ENCODE data around the gene GJD2.

Gene GJD2

DNA sequence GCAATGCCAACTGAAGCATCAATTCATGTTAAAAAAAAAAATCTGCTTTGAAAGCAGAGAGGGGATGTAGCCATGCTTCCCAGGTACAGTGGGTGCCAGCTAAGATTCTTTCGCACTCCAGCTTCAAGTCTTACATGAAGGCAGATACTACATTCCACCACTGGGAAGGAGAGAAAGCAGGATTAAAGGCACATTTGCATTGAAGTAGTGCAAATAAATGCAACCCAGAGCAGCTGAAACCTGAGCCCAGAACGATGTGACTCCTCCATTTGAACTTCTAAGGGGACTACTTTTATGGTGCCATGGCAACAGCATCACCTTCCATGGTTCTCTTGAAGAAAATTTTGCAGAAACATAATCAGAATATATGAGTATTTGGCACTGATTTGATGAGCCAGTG lies 19.1 kb upstream of the GJD2 start:
- in situ Hi-C loops (cut with HindIII; ENCODE audit: low sequenced_read_pairs) = no loop called here

DNA sequence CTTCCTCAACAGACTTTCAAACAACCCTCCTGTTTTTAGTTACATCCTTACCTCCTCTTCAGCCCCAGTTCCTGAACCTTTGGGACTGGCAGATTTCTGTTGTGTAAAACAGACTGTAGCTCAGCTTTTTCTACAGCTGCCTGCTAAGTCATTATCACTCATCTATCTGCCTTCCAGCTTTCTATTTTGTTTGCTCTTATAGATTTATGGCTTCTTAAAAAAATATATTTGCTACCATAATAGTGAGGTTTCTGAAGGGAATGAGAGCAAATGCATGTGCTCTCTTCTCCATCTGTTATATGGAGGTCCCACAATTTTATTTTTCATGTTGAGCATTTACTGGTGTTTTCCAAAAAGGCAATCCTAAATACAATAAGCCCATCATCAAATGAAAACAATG lies 18.2 kb upstream of the GJD2 start:
- in situ Hi-C loops (cut with HindIII; ENCODE audit: low sequenced_read_pairs) = no loop called here

DNA sequence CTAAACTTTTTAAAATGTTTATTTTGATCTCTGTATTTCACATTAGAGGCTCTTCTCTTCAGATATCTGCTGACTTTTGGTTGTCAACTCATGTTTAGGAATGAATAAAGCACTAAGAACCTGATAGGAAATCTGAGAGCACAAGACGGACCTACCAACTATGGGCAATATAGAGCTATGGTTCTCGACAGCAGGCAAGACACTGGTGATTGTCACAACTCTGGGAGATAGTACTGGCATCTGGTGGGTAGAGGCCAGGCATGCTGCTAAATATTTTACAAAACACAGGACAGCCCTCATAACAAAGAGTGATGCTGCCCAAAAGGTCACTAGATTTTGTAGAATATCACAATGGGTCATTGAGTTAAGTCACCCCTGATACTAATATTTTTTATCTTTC lies 17.5 kb upstream of the GJD2 start:
- in situ Hi-C loops (cut with HindIII; ENCODE audit: low sequenced_read_pairs) = no loop called here

DNA sequence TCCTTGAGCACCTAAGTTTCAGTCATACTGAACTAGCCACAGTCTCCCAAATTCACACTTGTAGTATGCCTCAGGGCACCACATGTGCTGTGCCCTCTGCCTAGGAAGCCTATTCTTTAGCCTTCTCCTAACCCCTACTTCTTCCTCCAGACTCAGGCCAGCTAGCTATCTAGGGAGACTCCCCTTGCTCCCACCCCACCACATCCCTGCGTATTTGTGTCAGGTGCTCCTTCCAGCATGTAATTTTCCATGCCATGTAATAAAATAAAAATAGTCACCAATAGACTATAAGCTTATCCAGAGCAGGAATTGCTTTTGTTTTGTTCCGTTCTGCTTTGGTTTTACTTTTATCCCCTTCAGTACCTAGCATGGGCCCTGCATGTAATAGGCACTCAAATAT lies 14.9 kb upstream of the GJD2 start:
- in situ Hi-C loops (cut with HindIII; ENCODE audit: low sequenced_read_pairs) = no loop called here

DNA sequence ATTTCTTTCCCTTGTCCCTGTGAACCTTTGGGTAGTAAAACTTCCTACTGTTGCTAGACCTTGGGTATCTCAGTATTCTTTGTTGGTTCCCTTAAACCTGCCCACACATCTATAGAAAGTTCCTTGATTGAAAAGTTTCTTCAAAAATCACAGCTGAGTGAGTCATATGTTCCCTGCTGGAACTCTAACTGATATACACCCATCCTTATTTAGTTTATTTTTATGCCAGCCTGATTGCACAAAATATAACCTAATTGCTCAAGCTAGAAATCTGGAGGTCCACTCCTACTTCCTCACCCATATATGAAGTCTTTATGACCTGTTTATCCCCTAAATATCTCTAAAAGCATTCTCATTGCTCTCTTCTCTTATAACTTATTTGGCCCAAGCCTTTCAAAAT lies 13.7 kb upstream of the GJD2 start:
- in situ Hi-C loops (cut with HindIII; ENCODE audit: low sequenced_read_pairs) = no loop called here

DNA sequence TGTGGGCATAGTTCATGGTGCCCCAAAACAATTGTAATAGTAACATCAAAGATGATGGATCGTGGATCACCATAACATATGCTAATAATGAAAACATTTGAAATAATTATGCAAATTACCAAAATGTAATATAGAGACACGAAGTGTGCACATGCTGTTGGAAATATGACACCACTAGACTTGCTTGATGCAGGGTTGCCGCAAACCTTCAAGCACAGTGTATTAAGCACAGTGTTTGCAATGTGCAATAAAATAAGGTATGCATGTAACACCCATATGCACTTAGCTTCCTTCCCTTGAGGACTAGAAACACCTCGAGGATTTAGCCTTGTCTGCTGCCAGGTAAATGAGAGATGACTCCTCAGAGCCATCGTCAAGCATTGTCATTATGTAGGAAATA lies 10.9 kb upstream of the GJD2 start:
- in situ Hi-C loops (cut with HindIII; ENCODE audit: low sequenced_read_pairs) = no loop called here

DNA sequence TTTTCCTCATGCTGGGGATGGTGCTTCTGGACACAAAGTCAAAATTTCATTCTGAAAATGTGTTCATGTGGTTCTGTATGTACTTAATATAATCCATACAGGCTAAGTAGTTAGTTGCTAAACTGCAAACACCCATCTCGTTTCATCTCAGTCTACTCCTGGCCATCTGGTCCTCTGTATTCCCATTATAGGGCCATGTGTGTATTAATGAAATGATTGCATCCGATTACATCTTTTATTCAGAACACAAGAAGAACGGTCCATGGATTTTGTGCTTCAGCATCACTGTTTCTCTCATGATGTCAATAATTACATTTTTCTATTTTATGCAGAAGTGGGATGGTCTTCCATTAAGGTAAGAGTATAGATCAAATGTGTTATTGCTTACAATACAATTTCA lies 6.1 kb upstream of the GJD2 start:
- in situ Hi-C loops (cut with HindIII; ENCODE audit: low sequenced_read_pairs) = no loop called here

DNA sequence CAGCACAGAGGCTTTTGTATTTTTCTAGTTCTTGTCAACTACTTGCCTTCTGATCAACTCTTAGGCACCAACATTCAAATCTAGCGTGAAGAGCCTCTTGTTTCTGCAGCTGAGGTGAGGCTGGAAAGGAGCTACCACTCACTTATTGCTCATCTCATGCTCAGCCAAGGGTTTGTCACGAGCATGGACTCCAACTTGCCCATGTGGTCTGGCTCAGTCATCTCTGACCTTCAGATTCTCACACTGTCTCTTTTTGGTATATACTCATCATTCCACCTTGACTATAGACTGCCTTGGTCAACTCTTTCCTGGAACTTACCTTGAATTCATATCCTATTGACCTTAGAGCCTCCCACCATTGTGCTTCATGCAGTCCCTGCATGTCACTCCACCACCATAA lies 5.2 kb upstream of the GJD2 start:
- in situ Hi-C loops (cut with HindIII; ENCODE audit: low sequenced_read_pairs) = no loop called here

DNA sequence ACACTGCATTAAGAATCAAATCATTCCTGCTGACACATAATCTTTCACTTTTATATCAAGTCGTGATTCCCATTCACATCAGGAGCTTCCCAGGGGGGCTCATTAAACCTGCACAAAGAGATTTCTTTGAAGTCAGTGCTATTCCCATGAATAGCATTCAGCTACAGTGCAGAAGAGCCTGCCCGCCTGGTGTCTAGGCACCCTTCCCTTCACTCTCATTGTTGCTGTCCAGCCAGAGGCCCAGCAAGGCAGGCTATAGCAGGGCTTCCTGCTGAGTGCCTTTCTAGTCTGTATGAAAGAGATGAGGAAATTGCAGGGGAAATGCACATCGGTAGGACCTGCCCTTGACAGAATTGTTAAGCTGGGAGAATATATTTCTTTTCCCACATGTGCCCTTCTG lies 4.5 kb upstream of the GJD2 start:
- in situ Hi-C loops (cut with HindIII; ENCODE audit: low sequenced_read_pairs) = no loop called here

DNA sequence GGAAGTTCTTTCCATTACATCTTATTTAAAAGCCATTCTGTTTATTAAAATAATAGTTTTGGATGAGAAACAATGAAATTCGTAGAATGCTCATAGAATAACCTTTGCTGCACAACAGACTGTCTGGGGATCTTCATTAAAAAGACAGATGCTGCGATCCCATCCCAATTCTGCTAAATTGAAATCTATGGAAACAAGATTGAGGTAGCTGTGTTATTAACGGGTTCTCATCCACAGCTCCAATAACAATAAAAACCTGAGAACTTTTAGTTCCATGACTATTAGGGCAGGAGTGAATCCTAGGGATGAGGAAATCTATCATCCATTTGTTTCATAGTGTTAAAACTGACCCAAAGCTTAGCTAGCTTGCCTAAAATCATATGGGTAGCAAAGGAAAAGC lies 2.5 kb upstream of the GJD2 start:
- in situ Hi-C loops (cut with HindIII; ENCODE audit: low sequenced_read_pairs) = no loop called here

DNA sequence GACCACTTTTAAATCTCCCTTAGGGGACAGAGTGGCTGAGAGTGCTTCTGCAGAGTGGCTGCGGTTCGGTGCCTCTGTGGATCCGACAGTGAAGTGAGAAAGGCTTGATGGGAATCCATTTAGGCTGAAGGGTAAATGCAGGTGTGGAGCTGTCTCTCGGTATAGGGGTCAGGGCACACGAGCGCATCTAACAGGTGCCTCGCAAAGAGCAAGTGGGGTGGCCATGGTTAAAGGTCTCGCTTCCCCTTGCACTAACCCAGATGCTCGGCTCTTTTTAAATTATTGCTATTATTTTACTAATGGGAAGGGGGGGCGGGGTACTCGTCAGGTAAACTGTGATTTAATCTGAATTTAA lies 598 bp upstream of the GJD2 start:
- in situ Hi-C loops (cut with HindIII; ENCODE audit: low sequenced_read_pairs) = no loop called here

DNA sequence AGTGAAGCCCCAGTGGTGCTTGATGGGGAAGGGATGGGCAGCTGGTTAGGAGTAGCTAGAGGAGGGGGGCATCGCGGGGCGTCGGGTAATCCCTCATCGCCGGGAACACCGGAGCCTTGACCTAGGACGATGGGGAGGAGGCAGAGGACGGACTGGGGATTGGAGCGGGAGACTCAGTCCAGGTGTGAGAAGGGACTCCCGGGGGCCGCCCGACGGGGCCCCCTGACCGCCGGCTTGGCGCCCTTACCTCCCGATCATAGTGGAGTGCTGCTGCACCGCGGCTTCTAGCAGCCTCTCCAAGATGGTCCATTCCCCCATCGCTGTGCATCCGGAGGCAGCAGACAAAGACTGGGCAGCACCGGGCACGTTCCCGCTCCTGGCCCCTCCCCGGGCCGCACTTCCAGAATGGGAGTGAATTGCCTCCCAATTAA lies 612 bp downstream of the GJD2 start:
- in situ Hi-C loops (cut with HindIII; ENCODE audit: low sequenced_read_pairs) = no loop called here

DNA sequence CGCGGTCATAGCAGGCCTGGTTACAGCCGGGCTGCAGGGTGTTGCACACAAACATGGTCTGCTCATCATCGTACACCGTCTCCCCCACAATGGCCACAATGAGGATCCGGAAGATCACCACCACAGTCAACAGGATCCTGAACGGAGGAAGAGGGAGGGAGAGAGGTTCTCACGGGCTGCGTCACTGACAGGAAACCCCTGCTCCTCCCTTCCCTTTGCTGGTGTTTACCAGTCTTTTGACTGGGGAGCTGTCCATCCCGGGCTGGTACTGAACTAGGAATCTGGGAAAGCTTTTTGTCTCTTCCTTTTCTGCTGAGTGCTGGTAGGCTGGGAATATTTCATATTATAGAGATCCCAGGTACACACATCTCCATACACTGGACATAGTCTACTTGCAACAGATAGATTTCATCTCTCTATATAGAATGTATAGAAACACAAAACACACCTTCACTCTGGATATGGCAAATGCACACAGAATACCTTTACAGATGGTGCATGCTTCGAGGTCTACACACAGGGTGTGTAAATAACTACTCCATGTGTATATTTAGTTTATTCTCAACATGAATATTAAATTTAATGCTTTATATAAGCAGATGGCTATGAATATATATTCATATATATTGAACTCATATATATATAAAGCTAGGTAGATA lies 1.4 kb downstream of the GJD2 start:
- in situ Hi-C loops (cut with HindIII; ENCODE audit: low sequenced_read_pairs) = no loop called here

DNA sequence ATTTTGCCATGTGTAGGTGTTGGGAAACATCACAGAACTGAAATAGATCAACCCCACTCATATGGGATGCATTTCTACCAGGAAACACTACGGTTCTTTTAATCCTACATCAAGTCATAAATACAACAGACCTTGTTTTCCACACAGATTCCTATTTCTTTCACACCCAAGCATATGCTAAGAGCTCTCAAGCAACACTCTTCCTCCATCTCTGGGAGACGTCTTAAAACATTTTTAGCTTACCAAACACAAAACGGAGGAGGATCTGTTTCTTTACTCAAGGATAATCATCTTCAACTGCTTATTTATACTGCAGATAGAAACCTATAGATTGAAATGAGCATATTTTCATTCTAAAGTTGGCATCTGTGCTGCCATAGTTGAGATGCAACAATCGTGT lies 5.1 kb downstream of the GJD2 start:
- in situ Hi-C loops (cut with HindIII; ENCODE audit: low sequenced_read_pairs) = no loop called here

DNA sequence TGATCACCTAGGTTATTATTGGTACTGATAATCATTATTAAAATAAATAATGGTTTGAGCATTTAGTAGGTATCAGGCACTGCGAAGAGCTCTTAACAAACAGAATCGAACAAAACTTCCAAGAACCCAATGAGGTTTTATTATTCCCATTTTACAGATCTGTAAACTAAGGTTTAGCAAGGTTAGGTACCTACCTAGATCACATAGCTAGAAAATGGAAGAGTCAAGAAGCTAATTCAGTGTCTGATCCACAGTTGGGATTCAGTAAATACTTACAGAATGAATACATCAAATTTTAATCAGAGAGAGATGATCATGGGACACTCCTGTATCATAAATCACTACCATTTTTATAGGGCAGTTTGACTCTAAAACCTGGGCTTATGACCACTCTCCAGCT lies 15.5 kb downstream of the GJD2 start:
- in situ Hi-C loops (cut with HindIII; ENCODE audit: low sequenced_read_pairs) = no loop called here

DNA sequence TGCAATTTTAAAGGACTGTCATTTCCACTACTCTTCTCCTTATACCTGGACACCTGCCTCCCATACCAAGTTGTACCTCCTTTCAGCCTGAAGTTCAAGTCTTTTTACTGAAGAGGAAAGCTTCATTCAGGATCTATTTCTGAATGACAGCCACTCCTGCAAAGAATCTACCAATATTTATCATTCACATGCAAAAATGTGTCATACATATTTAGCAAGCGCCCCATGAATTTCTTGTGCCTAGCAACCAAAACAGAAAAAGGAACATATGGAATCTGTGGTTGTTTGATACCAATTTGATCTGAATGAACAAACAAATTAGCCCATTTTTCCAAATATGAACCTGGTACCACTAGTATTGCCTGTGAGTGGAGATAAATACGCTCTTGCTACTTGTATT lies 16.8 kb downstream of the GJD2 start:
- in situ Hi-C loops (cut with HindIII; ENCODE audit: low sequenced_read_pairs) = no loop called here

DNA sequence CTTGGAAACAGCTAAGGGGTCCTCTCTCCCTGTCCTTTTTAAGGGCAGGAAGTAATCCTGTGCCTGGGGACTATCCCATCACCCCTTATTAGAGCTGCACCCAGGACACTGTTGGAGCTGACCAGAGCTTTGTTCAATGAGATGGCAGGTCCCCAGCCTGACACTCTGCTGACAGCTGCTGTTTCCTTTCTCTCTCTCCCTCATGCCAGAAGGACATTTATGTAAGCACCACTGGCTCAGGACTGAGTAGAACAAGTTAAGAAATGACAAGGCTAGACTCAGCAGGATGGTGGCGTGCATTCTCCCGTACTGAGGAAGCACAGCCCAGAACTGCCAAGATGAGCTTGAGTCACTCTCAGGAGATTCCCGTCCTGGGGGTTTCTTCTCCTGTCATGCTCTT lies 17.3 kb downstream of the GJD2 start:
- in situ Hi-C loops (cut with HindIII; ENCODE audit: low sequenced_read_pairs) = no loop called here

DNA sequence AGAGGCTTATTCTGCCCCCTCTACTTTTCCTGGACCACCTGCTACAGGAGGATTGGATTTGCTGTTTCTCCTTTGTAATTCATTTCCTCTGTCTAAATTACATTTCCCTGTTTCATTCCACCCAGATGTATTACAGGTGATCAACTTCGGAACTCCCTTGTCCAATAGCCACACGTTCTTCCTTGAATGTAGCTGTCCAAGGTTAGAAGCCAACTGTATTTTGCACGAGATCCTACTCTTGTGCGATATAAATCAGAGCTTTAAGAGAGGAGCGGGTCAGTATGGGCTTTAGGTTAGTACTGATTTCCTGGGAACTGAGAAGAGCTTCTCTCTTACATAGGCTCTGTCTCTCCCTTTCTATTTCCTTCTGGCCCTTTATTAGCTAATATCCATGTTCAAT lies 20.5 kb downstream of the GJD2 start:
- in situ Hi-C loops (cut with HindIII; ENCODE audit: low sequenced_read_pairs) = no loop called here

DNA sequence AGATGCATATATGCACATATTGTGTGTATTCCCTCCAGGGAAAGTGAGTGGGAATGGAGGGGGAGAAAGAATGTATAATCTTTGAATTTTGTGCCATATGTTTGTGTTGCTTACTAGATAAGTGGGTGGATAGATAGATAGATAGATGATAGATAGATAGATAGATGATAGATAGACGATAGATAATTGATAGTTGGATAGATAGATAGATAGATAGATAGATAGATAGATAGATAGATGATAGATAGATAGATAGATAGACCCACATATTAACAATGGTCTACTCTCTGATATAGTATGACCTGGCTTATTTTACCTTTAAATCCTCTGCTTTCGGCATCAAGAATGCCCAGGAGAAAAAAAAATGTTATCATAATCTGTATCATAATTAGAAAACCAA lies 21.2 kb downstream of the GJD2 start:
- in situ Hi-C loops (cut with HindIII; ENCODE audit: low sequenced_read_pairs) = no loop called here

DNA sequence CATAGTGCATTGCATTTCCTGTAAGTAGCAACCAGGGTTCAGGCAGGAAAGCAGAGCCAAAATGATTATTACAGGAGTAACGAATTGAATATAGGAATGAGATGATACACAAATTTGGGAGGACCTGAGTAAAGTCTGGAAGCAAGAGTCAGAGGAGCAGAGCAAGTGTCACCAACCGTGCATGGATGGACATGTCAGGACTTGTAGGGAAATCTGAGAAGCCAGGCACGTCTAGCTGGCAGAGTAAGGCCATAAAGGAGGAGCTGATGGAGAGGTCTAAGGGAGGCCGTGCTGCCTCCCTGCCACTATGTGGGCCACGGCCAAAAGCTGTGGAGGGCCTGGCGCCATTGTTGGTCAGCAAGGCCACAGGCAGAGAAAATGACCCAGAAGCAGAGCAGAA lies 22.4 kb downstream of the GJD2 start:
- in situ Hi-C loops (cut with HindIII; ENCODE audit: low sequenced_read_pairs) = no loop called here

DNA sequence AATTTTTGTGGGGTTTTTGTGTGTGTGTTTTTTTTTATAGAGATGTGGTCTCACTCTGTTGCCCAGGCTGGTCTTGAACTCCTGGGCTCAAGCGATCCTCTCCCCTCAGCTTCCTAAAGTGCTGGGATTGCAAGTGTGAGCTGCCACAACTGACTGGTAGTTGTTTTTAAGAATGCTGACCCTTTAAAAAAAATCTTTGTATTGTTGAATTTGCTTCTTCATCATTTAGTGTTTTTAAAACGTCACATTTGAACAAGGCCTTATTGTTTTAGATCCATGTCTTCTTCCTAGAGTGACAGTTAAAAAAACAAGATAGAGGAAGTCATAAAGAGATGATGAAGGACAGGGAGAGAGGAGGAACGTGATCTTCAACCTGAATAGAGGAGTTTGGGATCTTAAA lies 24.1 kb downstream of the GJD2 start:
- in situ Hi-C loops (cut with HindIII; ENCODE audit: low sequenced_read_pairs) = no loop called here

DNA sequence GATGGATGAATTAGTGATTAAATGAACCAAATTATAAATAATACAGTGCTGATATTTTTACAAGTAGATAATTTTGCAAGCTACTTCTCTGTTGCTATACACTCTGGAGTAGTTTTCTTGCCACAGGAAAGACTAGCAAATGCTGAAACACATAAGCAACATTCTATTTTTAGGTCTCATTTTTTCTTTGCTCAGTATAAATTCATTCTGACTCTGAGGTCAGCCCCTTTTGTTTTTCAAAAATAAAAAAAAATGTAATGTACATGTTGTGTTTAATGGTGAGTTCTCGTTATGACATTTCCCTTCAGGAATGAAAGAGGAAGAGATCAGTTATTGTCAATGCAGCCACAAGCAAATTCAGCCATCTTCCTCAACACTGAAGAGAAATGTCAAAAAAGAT lies 24.9 kb downstream of the GJD2 start:
- in situ Hi-C loops (cut with HindIII; ENCODE audit: low sequenced_read_pairs) = no loop called here

DNA sequence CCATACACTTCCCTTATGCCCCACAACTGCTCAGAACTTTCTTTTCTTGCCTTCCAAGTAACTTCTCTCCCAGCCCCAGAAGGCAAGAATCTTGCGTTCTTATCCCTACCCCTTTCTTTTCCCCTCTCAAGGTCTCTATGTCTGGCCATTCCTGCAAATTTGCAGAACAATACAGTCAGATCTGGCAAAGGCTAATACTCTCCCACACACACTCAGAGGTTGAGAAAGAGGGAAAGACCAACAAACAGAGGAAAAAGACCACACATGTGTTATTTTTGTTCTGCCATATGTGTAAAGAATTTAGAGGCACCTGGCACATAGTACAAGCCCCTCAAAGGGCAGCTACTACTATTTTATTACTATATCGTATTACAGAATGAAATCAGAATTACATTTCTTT lies 25.7 kb downstream of the GJD2 start:
- in situ Hi-C loops (cut with HindIII; ENCODE audit: low sequenced_read_pairs) = no loop called here

All from endothelial cell of hepatic sinusoid (primary cell).